ENCODE measurements around the gene IWS1. TPM values are rescaled to one million over a fixed set of nuclear protein-coding genes. Genes with fewer than 3 reads are reported as not detected.

Gene IWS1
- total RNA-seq, 1 experiment from 2014 or later = 70.5 TPM

DNA sequence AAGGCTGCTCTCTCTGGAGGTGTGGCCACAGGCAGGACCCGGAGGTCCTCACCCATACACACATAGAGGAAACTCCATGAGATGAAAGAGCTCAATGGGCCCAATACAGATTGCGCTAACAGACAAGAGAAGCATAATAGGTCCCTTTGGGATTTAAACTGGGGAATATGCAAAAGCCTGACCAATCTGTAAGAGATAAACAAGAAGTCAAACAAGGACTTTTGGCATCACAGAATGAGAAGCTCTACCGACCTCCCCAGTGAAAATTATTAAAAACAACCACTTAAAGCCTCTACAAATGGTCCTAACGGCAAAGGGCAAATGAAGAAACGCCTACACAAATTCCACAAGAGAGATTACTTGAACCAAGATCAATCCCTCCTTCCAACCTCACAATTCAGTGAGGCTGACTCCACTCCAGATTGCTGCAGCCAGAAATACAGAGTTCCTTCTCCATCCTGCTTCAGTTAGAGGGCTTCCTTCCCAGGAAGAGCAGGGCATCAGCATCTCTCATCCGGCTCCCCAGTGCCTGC is 10.8 kb downstream of the IWS1 start:
- Mint-ChIP-seq H3K27ac (peak overlapping the region; percentile 80), H3K36me3 (peaks cover 20% of the 10 kb centered on the region), H3K4me3 (no peak overlapping the region; the same call in 1 of the 2 replicates), H3K9me3 (no peaks in the 10 kb centered on the region), H3K27me3 (ENCODE audit: low read depth) (no peaks in the 10 kb centered on the region), H3K4me1 (peaks cover 44% of the 10 kb centered on the region)
- TF ChIP-seq TCF7 (CRISPR knock-in tag; IDR thresholded peaks at IDR 0.05; ENCODE audit: low read depth) = no peak
- no peak for TF ChIP-seq ZNF423 (CRISPR knock-in tag; IDR thresholded peaks at IDR 0.05)
- no peak for TF ChIP-seq MYBL2 (CRISPR knock-in tag; IDR thresholded peaks at IDR 0.05)
- TF ChIP-seq SP1 (CRISPR knock-in tag; conservative IDR thresholded peaks at IDR 0.05) = no peak
- TF ChIP-seq SMAD4 (CRISPR knock-in tag; IDR thresholded peaks at IDR 0.05) = no peak
- no peak for TF ChIP-seq MXD4 (CRISPR knock-in tag; IDR thresholded peaks at IDR 0.05; ENCODE audit: borderline replicate concordance)
- TF ChIP-seq, protein P1, sequence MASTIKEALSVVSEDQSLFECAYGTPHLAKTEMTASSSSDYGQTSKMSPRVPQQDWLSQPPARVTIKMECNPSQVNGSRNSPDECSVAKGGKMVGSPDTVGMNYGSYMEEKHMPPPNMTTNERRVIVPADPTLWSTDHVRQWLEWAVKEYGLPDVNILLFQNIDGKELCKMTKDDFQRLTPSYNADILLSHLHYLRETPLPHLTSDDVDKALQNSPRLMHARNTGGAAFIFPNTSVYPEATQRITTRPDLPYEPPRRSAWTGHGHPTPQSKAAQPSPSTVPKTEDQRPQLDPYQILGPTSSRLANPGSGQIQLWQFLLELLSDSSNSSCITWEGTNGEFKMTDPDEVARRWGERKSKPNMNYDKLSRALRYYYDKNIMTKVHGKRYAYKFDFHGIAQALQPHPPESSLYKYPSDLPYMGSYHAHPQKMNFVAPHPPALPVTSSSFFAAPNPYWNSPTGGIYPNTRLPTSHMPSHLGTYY (CRISPR knock-in tag; IDR thresholded peaks at IDR 0.05) = no peak
- no peak for TF ChIP-seq FOXJ3 (CRISPR knock-in tag; IDR thresholded peaks at IDR 0.05; ENCODE audit: borderline replicate concordance)
- TF ChIP-seq GTF2I (CRISPR knock-in tag; conservative IDR thresholded peaks at IDR 0.05) = no peak
- TF ChIP-seq CREM (CRISPR knock-in tag; IDR thresholded peaks at IDR 0.05) = no peak
- no peak for TF ChIP-seq ZNF121 (CRISPR knock-in tag; IDR thresholded peaks at IDR 0.05)
- TF ChIP-seq, protein P2, sequence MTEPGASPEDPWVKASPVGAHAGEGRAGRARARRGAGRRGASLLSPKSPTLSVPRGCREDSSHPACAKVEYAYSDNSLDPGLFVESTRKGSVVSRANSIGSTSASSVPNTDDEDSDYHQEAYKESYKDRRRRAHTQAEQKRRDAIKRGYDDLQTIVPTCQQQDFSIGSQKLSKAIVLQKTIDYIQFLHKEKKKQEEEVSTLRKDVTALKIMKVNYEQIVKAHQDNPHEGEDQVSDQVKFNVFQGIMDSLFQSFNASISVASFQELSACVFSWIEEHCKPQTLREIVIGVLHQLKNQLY (CRISPR knock-in tag; IDR thresholded peaks at IDR 0.05) = no peak
- TF ChIP-seq OVOL2 (CRISPR knock-in tag; IDR thresholded peaks at IDR 0.05; ENCODE audit: borderline replicate concordance) = no peak
- no peak for TF ChIP-seq NFYB (CRISPR knock-in tag; conservative IDR thresholded peaks at IDR 0.05; ENCODE audit: low read depth)
- TF ChIP-seq, protein P3, sequence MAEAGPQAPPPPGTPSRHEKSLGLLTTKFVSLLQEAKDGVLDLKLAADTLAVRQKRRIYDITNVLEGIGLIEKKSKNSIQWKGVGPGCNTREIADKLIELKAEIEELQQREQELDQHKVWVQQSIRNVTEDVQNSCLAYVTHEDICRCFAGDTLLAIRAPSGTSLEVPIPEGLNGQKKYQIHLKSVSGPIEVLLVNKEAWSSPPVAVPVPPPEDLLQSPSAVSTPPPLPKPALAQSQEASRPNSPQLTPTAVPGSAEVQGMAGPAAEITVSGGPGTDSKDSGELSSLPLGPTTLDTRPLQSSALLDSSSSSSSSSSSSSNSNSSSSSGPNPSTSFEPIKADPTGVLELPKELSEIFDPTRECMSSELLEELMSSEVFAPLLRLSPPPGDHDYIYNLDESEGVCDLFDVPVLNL (CRISPR knock-in tag; IDR thresholded peaks at IDR 0.05; ENCODE audit: borderline replicate concordance, low read depth) = no peak
- TF ChIP-seq JAZF1 (CRISPR knock-in tag; IDR thresholded peaks at IDR 0.05) = no peak
- TF ChIP-seq, protein P4, sequence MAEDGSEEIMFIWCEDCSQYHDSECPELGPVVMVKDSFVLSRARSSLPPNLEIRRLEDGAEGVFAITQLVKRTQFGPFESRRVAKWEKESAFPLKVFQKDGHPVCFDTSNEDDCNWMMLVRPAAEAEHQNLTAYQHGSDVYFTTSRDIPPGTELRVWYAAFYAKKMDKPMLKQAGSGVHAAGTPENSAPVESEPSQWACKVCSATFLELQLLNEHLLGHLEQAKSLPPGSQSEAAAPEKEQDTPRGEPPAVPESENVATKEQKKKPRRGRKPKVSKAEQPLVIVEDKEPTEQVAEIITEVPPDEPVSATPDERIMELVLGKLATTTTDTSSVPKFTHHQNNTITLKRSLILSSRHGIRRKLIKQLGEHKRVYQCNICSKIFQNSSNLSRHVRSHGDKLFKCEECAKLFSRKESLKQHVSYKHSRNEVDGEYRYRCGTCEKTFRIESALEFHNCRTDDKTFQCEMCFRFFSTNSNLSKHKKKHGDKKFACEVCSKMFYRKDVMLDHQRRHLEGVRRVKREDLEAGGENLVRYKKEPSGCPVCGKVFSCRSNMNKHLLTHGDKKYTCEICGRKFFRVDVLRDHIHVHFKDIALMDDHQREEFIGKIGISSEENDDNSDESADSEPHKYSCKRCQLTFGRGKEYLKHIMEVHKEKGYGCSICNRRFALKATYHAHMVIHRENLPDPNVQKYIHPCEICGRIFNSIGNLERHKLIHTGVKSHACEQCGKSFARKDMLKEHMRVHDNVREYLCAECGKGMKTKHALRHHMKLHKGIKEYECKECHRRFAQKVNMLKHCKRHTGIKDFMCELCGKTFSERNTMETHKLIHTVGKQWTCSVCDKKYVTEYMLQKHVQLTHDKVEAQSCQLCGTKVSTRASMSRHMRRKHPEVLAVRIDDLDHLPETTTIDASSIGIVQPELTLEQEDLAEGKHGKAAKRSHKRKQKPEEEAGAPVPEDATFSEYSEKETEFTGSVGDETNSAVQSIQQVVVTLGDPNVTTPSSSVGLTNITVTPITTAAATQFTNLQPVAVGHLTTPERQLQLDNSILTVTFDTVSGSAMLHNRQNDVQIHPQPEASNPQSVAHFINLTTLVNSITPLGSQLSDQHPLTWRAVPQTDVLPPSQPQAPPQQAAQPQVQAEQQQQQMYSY (CRISPR knock-in tag; IDR thresholded peaks at IDR 0.05) = no peak
- TF ChIP-seq ATF1 (CRISPR knock-in tag; IDR thresholded peaks at IDR 0.05) = no peak
- TF ChIP-seq, protein P5, sequence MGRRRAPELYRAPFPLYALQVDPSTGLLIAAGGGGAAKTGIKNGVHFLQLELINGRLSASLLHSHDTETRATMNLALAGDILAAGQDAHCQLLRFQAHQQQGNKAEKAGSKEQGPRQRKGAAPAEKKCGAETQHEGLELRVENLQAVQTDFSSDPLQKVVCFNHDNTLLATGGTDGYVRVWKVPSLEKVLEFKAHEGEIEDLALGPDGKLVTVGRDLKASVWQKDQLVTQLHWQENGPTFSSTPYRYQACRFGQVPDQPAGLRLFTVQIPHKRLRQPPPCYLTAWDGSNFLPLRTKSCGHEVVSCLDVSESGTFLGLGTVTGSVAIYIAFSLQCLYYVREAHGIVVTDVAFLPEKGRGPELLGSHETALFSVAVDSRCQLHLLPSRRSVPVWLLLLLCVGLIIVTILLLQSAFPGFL (CRISPR knock-in tag; IDR thresholded peaks at IDR 0.05; ENCODE audit: borderline replicate concordance) = no peak
- ATAC-seq (peak; percentile 40; the same call in 1 of the 2 replicates), DNase-seq (ENCODE audit: low spot score) (no peak)
- CTCF ChIA-PET = interaction anchor here (1.5 kb wide), 1 partner anchor 76 kb away, joined by 7 read pairs; no protein-coding TSS in a partner anchor
- POLR2A ChIA-PET = interaction anchor here (2.1 kb wide), 1 partner anchor 11 kb away, joined by 10 read pairs; the partner anchor contains the start of gene IWS1
